Right lobe of liver (tissue), 4 donors: ENCODE measurements around the gene MEF2C.

Experiments
- POLR2A ChIP-seq: fragments of 450-650 bp; IDR thresholded peaks from one replicate; pipeline ENCODE4 v1.6.1; 2017; ENCODE audit warnings: antibody characterized with exemption, mild to moderate bottlenecking
- TF ChIP-seq, protein P1 (sequence below), 4 donors: fragments of 200-600 bp in 3 of 4; fragments of 450-650 bp in 1 of 4; IDR thresholded peaks; one replicate each; pipeline versions ENCODE4 v1.5.1 to v1.8.0; 2016 to 2022; ENCODE audit warnings: antibody characterized with exemption in 4 of 4, mild to moderate bottlenecking in 2 of 4
- donor health status: DM: no; HTN: no; CAD: no.
- donor health status: DM: no; HTN: no; CAD: no.
- donor health status: DM: no; HTN: yes; CAD: no.

DNA sequence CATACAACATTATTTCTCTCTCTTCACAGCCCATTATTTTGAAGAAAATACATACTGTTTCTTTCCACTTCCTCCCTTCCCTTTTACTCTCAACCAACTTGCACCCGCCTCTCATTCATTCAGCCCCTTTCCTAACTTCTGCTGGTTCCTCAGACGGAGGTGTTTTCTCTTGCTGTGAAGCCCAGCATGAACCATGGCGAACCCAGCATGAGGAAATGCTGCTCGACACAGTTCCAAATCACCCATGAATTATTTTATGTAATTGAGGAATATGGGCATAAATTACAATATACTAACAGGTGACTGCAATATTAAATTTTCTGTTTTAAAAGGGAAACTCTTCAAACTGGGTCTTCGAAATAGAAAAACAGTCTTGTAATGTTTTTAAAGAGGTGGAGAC lies 124.8 kb downstream of the MEF2C start:
- TF ChIP-seq, protein P1, sequence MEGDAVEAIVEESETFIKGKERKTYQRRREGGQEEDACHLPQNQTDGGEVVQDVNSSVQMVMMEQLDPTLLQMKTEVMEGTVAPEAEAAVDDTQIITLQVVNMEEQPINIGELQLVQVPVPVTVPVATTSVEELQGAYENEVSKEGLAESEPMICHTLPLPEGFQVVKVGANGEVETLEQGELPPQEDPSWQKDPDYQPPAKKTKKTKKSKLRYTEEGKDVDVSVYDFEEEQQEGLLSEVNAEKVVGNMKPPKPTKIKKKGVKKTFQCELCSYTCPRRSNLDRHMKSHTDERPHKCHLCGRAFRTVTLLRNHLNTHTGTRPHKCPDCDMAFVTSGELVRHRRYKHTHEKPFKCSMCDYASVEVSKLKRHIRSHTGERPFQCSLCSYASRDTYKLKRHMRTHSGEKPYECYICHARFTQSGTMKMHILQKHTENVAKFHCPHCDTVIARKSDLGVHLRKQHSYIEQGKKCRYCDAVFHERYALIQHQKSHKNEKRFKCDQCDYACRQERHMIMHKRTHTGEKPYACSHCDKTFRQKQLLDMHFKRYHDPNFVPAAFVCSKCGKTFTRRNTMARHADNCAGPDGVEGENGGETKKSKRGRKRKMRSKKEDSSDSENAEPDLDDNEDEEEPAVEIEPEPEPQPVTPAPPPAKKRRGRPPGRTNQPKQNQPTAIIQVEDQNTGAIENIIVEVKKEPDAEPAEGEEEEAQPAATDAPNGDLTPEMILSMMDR (IDR thresholded peaks at IDR 0.05) = no peak
- no peak for TF ChIP-seq POLR2A
